C4-2B (cell line): ENCODE results near the gene SH3BP5.

Source experiments
- H3K27ac ChIP-seq: fragments of 450-650 bp; 2 replicates; pipeline ENCODE4 v1.5.1; 2017
- CTCF ChIP-seq: fragments of 450-650 bp; conservative IDR thresholded peaks from 2 replicates; pipeline ENCODE4 v1.5.1; 2017; ENCODE audit warnings: mild to moderate bottlenecking
- ZFX ChIP-seq: fragments of 450-650 bp; IDR thresholded peaks from 2 replicates; pipeline ENCODE4 v1.6.1; 2017

SH3BP5 gene

GRCh38 chr3:15258720-15259119 lies 73.7 kb downstream of the SH3BP5 start:
- TF ChIP-seq ZFX (no peak), CTCF (no peak)

GRCh38 chr3:15256861-15257341 lies 75.5 kb downstream of the SH3BP5 start:
- no peak overlapping the region for H3K27ac ChIP-seq
- TF ChIP-seq CTCF: no peak
- no peak for TF ChIP-seq ZFX

More at GRCh38 chr3:15258720-15259119, 73.7 kb downstream of the SH3BP5 start:
- H3K27ac ChIP-seq: no peak overlapping the region

- H3K27ac ChIP-seq: no peak overlapping the region
Measured at GRCh38 chr3:15255215-15255614, 77.2 kb downstream of the SH3BP5 start.

GRCh38 chr3:15253023-15253697 lies 79.2 kb downstream of the SH3BP5 start:
- no peak overlapping the region for H3K27ac ChIP-seq
- no peak for TF ChIP-seq CTCF
- no peak for TF ChIP-seq ZFX

More at GRCh38 chr3:15255215-15255614, 77.2 kb downstream of the SH3BP5 start:
- TF ChIP-seq ZFX (no peak), CTCF (no peak)

GRCh38 chr3:15246186-15246585 lies 86.2 kb downstream of the SH3BP5 start:
- TF ChIP-seq CTCF (no peak), ZFX (no peak)
- no peak overlapping the region for H3K27ac ChIP-seq

GRCh38 chr3:15243822-15244482 lies 88.4 kb downstream of the SH3BP5 start:
- H3K27ac ChIP-seq: no peak overlapping the region
- TF ChIP-seq ZFX (no peak), CTCF (no peak)

GRCh38 chr3:15241341-15241740 lies 91.0 kb downstream of the SH3BP5 start:
- H3K27ac ChIP-seq: no peak overlapping the region
- TF ChIP-seq CTCF (peak; percentile 22), ZFX (no peak)
